ENCODE results near the gene A2M. TPM values are rescaled to one million over a fixed set of nuclear protein-coding genes. Genes with fewer than 3 reads are reported as not detected.

A2M gene
- total and polyA plus RNA-seq, 9 donors: 50.5 to 926 (median 222) TPM

DNA sequence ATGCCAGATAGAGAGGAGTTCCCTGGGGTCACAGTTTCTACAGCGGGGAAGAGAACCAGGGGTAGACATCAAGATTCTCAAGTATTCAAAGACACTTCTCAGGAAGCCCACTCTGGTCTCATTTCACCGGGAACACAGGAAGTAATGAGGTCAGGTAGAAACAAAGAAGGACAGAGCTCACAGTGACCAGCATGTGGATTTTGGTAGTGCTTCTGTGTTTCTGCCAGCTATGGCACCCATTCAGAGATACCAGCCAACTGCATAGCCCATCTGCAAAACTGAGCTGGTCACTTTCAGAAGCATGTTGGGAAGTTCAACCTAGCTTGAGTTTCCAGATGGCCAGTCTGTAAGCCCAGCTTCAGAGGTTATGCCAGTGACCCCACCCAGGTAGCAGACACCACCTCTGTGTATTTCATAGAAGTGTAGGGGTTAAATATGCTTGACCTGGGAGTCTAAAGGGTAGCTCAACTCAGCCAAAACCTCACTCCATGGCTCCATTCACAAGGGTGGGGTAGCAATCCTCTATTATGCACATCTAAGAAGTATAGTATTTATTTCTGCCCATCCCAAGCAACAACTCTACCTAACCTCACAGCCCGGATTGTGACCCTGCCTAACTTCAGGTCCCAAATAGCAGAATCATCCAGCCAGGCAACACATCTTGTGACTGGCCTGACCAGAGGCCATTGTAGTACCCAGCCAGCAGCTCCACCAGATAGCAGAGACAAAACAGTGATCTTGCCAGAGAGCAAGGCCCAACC is 33.9 kb downstream of the A2M start:
- Histone ChIP-seq H3K36me3 (no peaks in the 10 kb centered on the region), H3K9me3 (no peaks in the 10 kb centered on the region), H3K27ac (no peak overlapping the region), H3K4me1 (ENCODE audit: insufficient read depth) (no peaks in the 10 kb centered on the region), H3K27me3 (no peaks in the 10 kb centered on the region), H3K4me3 (no peak overlapping the region)
- intact Hi-C loops (cut with DNase I): no loop called here
- TF ChIP-seq, protein P1, sequence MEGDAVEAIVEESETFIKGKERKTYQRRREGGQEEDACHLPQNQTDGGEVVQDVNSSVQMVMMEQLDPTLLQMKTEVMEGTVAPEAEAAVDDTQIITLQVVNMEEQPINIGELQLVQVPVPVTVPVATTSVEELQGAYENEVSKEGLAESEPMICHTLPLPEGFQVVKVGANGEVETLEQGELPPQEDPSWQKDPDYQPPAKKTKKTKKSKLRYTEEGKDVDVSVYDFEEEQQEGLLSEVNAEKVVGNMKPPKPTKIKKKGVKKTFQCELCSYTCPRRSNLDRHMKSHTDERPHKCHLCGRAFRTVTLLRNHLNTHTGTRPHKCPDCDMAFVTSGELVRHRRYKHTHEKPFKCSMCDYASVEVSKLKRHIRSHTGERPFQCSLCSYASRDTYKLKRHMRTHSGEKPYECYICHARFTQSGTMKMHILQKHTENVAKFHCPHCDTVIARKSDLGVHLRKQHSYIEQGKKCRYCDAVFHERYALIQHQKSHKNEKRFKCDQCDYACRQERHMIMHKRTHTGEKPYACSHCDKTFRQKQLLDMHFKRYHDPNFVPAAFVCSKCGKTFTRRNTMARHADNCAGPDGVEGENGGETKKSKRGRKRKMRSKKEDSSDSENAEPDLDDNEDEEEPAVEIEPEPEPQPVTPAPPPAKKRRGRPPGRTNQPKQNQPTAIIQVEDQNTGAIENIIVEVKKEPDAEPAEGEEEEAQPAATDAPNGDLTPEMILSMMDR (IDR thresholded peaks at IDR 0.05): no peak
- DNase-seq: no peak
- WGBS, 3 donors: 90 to 94% (median 91%) methylated on average over 3 of the region's 3 CpGs

GRCh38 chr12:9079883-9080675 is 35.6 kb downstream of the A2M start:
- H3K9me3 ChIP-seq: no peaks in the 10 kb centered on the region
- H3K27ac ChIP-seq: no peak overlapping the region
- intact Hi-C loops (cut with DNase I): no loop called here
- 94 to 96% (median 95%) methylated on average over 5 of the region's 5 CpGs for WGBS, 3 donors
- no peak overlapping the region for H3K4me3 ChIP-seq
- H3K36me3 ChIP-seq: no peaks in the 10 kb centered on the region
- H3K4me1 ChIP-seq (ENCODE audit: insufficient read depth): no peaks in the 10 kb centered on the region
- no peak for TF ChIP-seq POLR2A (IDR thresholded peaks at IDR 0.05)
- TF ChIP-seq, protein P1 (IDR thresholded peaks at IDR 0.05): no peak
- no peak for TF ChIP-seq EP300 (IDR thresholded peaks at IDR 0.05)
- DNase-seq: no peak
- no peaks in the 10 kb centered on the region for H3K27me3 ChIP-seq

DNA sequence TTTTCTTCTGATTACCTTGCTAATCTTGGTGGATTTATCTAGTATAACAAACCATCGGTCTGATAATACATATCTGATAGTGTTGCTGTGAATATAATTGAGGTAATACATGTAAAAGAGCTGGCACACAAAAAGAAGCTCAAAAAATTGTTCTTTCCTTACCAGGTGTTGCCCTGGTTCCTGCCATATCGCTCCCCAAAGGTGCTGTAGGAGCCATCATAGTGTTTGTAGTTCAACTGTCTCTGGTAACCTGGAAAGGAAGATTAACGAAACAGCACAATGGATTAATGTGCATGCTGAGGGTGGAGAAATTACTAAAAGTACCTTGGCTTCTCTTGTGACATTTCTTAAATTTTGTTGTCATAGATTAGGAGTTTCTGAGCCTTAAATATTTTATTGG is 36.6 kb downstream of the A2M start:
- H3K36me3 ChIP-seq: no peaks in the 10 kb centered on the region
- 87 to 90% (median 88%) methylated on average over 3 of the region's 3 CpGs for WGBS, 3 donors
- H3K4me3 ChIP-seq: no peak overlapping the region
- H3K9me3 ChIP-seq: no peaks in the 10 kb centered on the region
- H3K27me3 ChIP-seq: no peaks in the 10 kb centered on the region
- no peak overlapping the region for H3K27ac ChIP-seq
- intact Hi-C loops (cut with DNase I): no loop called here
- TF ChIP-seq POLR2A (IDR thresholded peaks at IDR 0.05) (no peak), EP300 (IDR thresholded peaks at IDR 0.05) (no peak)
- TF ChIP-seq, protein P1 (IDR thresholded peaks at IDR 0.05): no peak
- DNase-seq: no peak
- H3K4me1 ChIP-seq (ENCODE audit: insufficient read depth): no peaks in the 10 kb centered on the region

GRCh38 chr12:9077152-9078031 is 38.3 kb downstream of the A2M start:
- Histone ChIP-seq H3K36me3 (no peaks in the 10 kb centered on the region), H3K27me3 (no peaks in the 10 kb centered on the region)
- WGBS, 3 donors: 91 to 92% (median 92%) methylated on average over 5 of the region's 5 CpGs

More at GRCh38 chr12:9077152-9078031, 38.3 kb downstream of the A2M start:
- Histone ChIP-seq H3K4me1 (ENCODE audit: insufficient read depth) (no peaks in the 10 kb centered on the region), H3K4me3 (no peak overlapping the region), H3K27ac (no peak overlapping the region), H3K9me3 (no peaks in the 10 kb centered on the region)
- intact Hi-C loops (cut with DNase I): no loop called here
- TF ChIP-seq POLR2A (IDR thresholded peaks at IDR 0.05): no peak
- DNase-seq: no peak

Measured in ovary (tissue), 9 donors.